ENCODE results near the gene TNFRSF14. TPM values are rescaled to one million over a fixed set of nuclear protein-coding genes. Genes with fewer than 3 reads are reported as not detected.

The TNFRSF14 gene
- total and polyA plus RNA-seq, 9 of the 15 experiments (the other 6 are each of a cell fraction or from before 2014, with no cell fraction given): 0.11 to 2.3 (median 0.68) TPM; not detected in 2

GRCh38 chr1:2525572-2525919 is 30.6 kb upstream of the TNFRSF14 start:
- peaks cover 18% of the 10 kb centered on the region for H3K9me1 ChIP-seq (ENCODE audit: control insufficient read depth, insufficient read depth, low read length)
- peak overlapping the region; percentile 99 for H3K4me3 ChIP-seq
- peak overlapping the region; percentile 92 to 97 for H3K9ac ChIP-seq (ENCODE audit: insufficient read depth in 1 of 2, low read depth in 2 of 2, low read length in 2 of 2)
- CTCF ChIA-PET (ENCODE audit: low intra/inter-chr PET ratio): no interaction called here
- peak; percentile 18 for ATAC-seq
- no TSS peak for BruUV-seq (replicated peaks)
- H3K9me3 ChIP-seq (replicated peaks; ENCODE audit: control insufficient read depth, insufficient read depth, low read depth, low read length): no peaks in the 10 kb centered on the region
- H2AFZ ChIP-seq (ENCODE audit: low read depth, low read length): peak overlapping the region; percentile 51; the same call in 1 of the 2 replicates
- peaks cover 43% of the 10 kb centered on the region for H4K20me1 ChIP-seq (replicated peaks; ENCODE audit: control insufficient read depth, insufficient read depth, low read length)
- H3K4me1 ChIP-seq (replicated peaks in 1 of 2; ENCODE audit: control insufficient read depth in 2 of 2, insufficient read depth in 2 of 2, low read length in 2 of 2): peaks cover 24 to 77% of the 10 kb centered on the region in 2 experiments; a peak in 4 of 5 replicates
- peaks cover 47% of the 10 kb centered on the region for H3K79me2 ChIP-seq (ENCODE audit: control insufficient read depth, insufficient read depth, low read length)
- in situ Hi-C loops (cut with MboI) (loop anchor here (25.0 kb wide), 1 partner anchor 338 kb away; the partner anchor contains the start of gene FAAP20), intact Hi-C loops (cut with micrococcal nuclease) (no loop called here)
- DNase-seq (ENCODE audit: extremely low read depth in 1 of 4, low spot score in 3 of 4): peak in 3 of 4 experiments; percentile 40 to 60 (median 56)
- POLR2A ChIA-PET: interaction anchor here (0.7 to 2.0 kb wide), 10 partner anchors 8 to 73 kb away, joined by 3 to 11 read pairs (median 5); no protein-coding TSS in a partner anchor
- peak overlapping the region; percentile 84 for H3K27ac ChIP-seq (ENCODE audit: extremely low read depth, low read depth, low read length)
- peaks cover 12 to 15% of the 10 kb centered on the region in 2 experiments; a peak in 4 of 5 replicates for H3K27me3 ChIP-seq (ENCODE audit: control insufficient read depth in 2 of 2, insufficient read depth in 2 of 2, low read length in 2 of 2)
- peak overlapping the region; percentile 87 for H3K4me2 ChIP-seq (ENCODE audit: insufficient read depth, low read length)
- H3K36me3 ChIP-seq (ENCODE audit: control insufficient read depth, insufficient read depth, low read length): peaks cover 46% of the 10 kb centered on the region
- WGBS (ENCODE audit: insufficient coverage, low coverage, missing lambda C conversion rate): under 1% methylated on average over 20 of the region's 20 CpGs
- peak; percentile 15 for FAIRE-seq
- TF ChIP-seq ARID4B (CRISPR knock-in tag; IDR thresholded peaks at IDR 0.05) (peak; percentile 42; the same call in 1 of the 2 replicates), CHD1 (IDR thresholded peaks at IDR 0.05; ENCODE audit: low read length) (peak; percentile 55), CTCF (IDR thresholded peaks at IDR 0.05 in 2 of 3, conservative IDR thresholded peaks at IDR 0.05 in 1 of 3; ENCODE audit: insufficient read depth in 2 of 3, low read depth in 1 of 3, low read length in 3 of 3) (0 out of 6 replicates have a peak, but pooled peaks of 1 of the 3 experiments have one; percentile 5), ZNF449 (CRISPR knock-in tag; IDR thresholded peaks at IDR 0.05) (no peak)
